CD4-positive, CD25-positive, alpha-beta regulatory T cell (primary cell): ENCODE data around the gene IKBKE. TPM values are rescaled to one million over a fixed set of nuclear protein-coding genes. Genes with fewer than 3 reads are reported as not detected.
A peak's percentile ranks its signal among the peaks of the same experiment; 100 is the strongest.

ENCODE experiments used
- ATAC-seq, 2 donors: fragments of 150-1000 bp; cut with Tn5 transposase; one replicate each; pipeline ENCODE4 v1.10.0; 2021; ENCODE audit warnings: low read depth in 2 of 2, moderate number of reproducible peaks in 2 of 2, moderate library complexity in 1 of 2
- DNase-seq, 3 donors: peaks; one replicate each; pipeline versions ENCODE4 v3.0.0 to v3.0.0-alpha.2; 2012 to 2022; ENCODE audit warnings: mixed read lengths in 1 of 3
- H3K27ac ChIP-seq: one replicate; pipeline ENCODE4 v1.7.0; 2013; ENCODE audit warnings: mild to moderate bottlenecking, low read length; ENCODE audit not compliant: insufficient read depth, poor library complexity, severe bottlenecking
- H3K27me3 ChIP-seq: one replicate; pipeline ENCODE4 v1.7.0; 2013; ENCODE audit warnings: low read length; ENCODE audit not compliant: control insufficient read depth, insufficient read depth
- H3K36me3 ChIP-seq: one replicate; pipeline ENCODE4 v1.7.0; 2013; ENCODE audit warnings: mild to moderate bottlenecking, low read length, moderate library complexity; ENCODE audit not compliant: control insufficient read depth, insufficient read depth
- H3K4me1 ChIP-seq: 2 replicates; pipeline ENCODE4 v1.7.0; 2013; ENCODE audit warnings: mild to moderate bottlenecking, low read length; ENCODE audit not compliant: insufficient read depth, control insufficient read depth, poor library complexity, severe bottlenecking
- H3K4me3 ChIP-seq: one replicate; pipeline ENCODE4 v1.7.0; 2013; ENCODE audit warnings: low read depth, mild to moderate bottlenecking, low read length, moderate library complexity
- H3K9me3 ChIP-seq, 2 experiments: 1 replicate in 1 of 2; 2 replicates in 1 of 2; pipeline ENCODE4 v1.7.0; 2013; ENCODE audit warnings: low read length in 2 of 2, mild to moderate bottlenecking in 1 of 2, moderate library complexity in 1 of 2; ENCODE audit not compliant: control insufficient read depth in 2 of 2
- H3K27ac Mint-ChIP-seq, 3 donors: one replicate each; pipeline ENCODE4 v1.8.0; 2020 to 2022; ENCODE audit warnings: mild to moderate bottlenecking in 3 of 3, mixed read lengths in 3 of 3, moderate library complexity in 2 of 3
- H3K27me3 Mint-ChIP-seq: one replicate; pipeline ENCODE4 v1.8.0; 2022; ENCODE audit warnings: mild to moderate bottlenecking, mixed read lengths
- H3K36me3 Mint-ChIP-seq: one replicate; pipeline ENCODE4 v1.8.0; 2020; ENCODE audit warnings: mixed read lengths
- H3K4me1 Mint-ChIP-seq, 4 donors: one replicate each; pipeline ENCODE4 v1.8.0; 2020 to 2022; ENCODE audit warnings: mixed read lengths in 4 of 4, mild to moderate bottlenecking in 1 of 4
- H3K4me3 Mint-ChIP-seq, 4 donors: one replicate each; pipeline ENCODE4 v1.8.0; 2020 to 2022; ENCODE audit warnings: mild to moderate bottlenecking in 4 of 4, mixed read lengths in 4 of 4, moderate library complexity in 3 of 4
- H3K9me3 Mint-ChIP-seq, 7 donors: one replicate each; pipeline ENCODE4 v1.8.0; 2020 to 2022; ENCODE audit warnings: mixed read lengths in 7 of 7, mild to moderate bottlenecking in 3 of 7, moderate library complexity in 2 of 7
- polyA plus RNA-seq, 4 donors: library from polyadenylated mRNA; unstranded; fragments of 300-500 nt; fragmentation: Illumina TruSeq; gene quantifications; one replicate each; pipeline ENCODE4 v1.2.3, GENCODE V29; 2021
- total RNA-seq: library from RNA; stranded (reverse); gene quantifications from one replicate; pipeline ENCODE4 v1.2.3, GENCODE V29; 2022

Gene IKBKE
- total and polyA plus RNA-seq, 5 donors from 2014 or later = 55.3 to 87.4 (median 78.3) TPM

DNA sequence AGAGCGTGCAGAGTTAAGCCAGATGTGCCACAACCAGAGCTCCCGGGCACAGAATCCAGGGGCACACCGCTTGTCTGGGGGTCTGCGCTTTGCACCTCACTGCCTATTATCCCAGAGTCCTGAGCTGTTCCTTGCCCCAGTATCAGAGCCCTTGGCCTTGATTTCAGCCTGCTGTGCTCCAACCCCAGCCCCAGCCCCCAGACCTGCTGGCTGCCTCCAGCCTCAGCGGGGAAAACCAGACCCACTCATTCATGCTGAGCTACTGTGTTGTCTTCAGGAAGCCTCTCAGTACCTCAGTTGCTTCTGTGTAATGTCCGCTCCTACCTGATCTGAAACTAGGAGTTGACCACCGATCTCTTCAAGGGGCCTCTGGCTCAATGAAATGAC is 1.1 kb downstream of the IKBKE start:
- Histone ChIP-seq H3K4me3 (peak overlapping the region; percentile 86), H3K27ac (peak overlapping the region; percentile 80), H3K36me3 (peaks cover 33% of the 10 kb centered on the region), H3K27me3 (no peaks in the 10 kb centered on the region), H3K4me1 (peaks cover 74% of the 10 kb centered on the region), H3K9me3 (no peaks in the 10 kb centered on the region)
- ATAC-seq (no peak), DNase-seq (no peak)
- Mint-ChIP-seq H3K27ac (peak overlapping the region; percentile 96 to 98 (median 97)), H3K27me3 (no peaks in the 10 kb centered on the region), H3K4me1 (peaks cover 11 to 82% (median 61%) of the 10 kb centered on the region in 4 donors), H3K36me3 (peaks cover 24% of the 10 kb centered on the region), H3K4me3 (peak overlapping the region; percentile 83 to 95 (median 90)), H3K9me3 (no peaks in the 10 kb centered on the region)

DNA sequence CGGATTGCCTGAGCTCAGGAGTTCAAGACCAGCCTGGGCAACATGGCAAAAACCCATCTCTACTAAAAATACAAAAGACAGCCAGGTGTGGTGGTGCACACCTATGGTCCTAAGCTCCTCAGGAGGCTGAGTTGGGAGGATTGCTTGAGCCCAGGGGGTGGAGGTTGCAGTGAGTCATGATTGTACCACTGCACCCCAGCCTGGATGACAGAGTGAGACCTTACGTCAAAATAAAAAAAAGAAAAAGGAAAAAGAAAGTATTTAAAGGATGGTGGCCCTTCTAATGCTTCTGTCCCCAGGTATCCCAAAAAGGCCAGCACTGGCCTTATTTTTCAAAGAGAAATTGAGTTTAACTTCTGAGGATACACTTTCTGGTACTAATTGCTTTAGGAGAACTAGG is 1.7 kb downstream of the IKBKE start:
- peak in 1 of 3 donors; percentile 29 for DNase-seq
- ATAC-seq = no peak
- H3K36me3 Mint-ChIP-seq = peaks cover 28% of the 10 kb centered on the region
- H3K4me1 Mint-ChIP-seq = peaks cover 7 to 80% (median 55%) of the 10 kb centered on the region in 4 donors
- no peaks in the 10 kb centered on the region for H3K27me3 Mint-ChIP-seq
- H3K27ac ChIP-seq = peak overlapping the region; percentile 80
- H3K36me3 ChIP-seq = peaks cover 39% of the 10 kb centered on the region
- H3K9me3 ChIP-seq = no peaks in the 10 kb centered on the region
- H3K4me3 Mint-ChIP-seq = peak overlapping the region; percentile 83 to 95 (median 90)
- H3K4me3 ChIP-seq = peak overlapping the region; percentile 86
- peak overlapping the region; percentile 96 to 98 (median 97) for H3K27ac Mint-ChIP-seq
- H3K4me1 ChIP-seq = peaks cover 68% of the 10 kb centered on the region
- H3K9me3 Mint-ChIP-seq = no peaks in the 10 kb centered on the region
- no peaks in the 10 kb centered on the region for H3K27me3 ChIP-seq

DNA sequence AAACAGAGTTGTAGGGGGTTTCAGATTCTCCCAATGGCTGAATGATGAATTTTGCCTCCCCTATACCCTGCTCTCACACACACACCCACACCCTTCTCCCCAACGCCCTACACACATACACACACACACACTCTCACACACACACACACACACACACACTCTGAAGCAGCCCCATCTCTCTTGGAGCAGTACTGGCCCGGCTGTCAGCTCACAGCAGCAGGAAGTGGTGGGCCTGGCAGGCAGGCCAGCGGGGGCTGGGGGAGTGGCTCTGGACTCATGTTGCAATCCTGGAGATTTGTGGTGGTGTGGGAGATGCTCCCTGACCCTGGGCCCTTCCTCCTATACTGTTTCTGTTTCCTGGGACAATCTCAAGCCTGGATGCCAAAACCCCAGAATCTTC is 2.2 kb downstream of the IKBKE start:
- Histone ChIP-seq H3K36me3 (peaks cover 43% of the 10 kb centered on the region), H3K4me1 (peaks cover 63% of the 10 kb centered on the region), H3K4me3 (peak overlapping the region; percentile 86), H3K27ac (peak overlapping the region; percentile 80), H3K9me3 (no peaks in the 10 kb centered on the region), H3K27me3 (no peaks in the 10 kb centered on the region)
- H3K4me3 Mint-ChIP-seq = peak overlapping the region; percentile 83 to 95 (median 90)
- H3K4me1 Mint-ChIP-seq = peaks cover 4 to 76% (median 51%) of the 10 kb centered on the region in 4 donors
- H3K27me3 Mint-ChIP-seq = no peaks in the 10 kb centered on the region
- H3K27ac Mint-ChIP-seq = peak overlapping the region; percentile 96 to 98 (median 97)
- DNase-seq (peak in 1 of 3 donors; percentile 63), ATAC-seq (no peak)
- H3K9me3 Mint-ChIP-seq = no peaks in the 10 kb centered on the region
- peaks cover 31% of the 10 kb centered on the region for H3K36me3 Mint-ChIP-seq

DNA sequence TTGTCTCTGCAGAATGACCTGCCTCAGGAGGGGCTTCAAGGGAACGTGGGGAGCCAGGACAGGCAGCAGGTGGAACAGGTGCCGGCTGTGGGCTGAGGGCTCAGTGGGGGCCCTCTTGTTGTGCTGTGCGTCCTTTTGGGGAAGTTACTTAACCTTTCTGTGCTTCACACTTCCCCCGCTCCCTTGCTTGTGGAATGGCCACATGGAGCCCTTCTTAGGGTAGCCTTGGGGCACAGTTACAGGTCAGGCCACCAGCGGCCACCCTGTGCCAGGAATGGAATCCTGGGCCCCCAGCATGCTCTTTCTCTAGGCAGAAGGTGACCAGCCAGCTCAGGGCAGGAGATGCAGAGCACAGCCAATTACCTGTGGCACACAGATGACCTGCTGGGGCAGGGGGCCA is 2.6 kb downstream of the IKBKE start:
- H3K36me3 ChIP-seq = peaks cover 48% of the 10 kb centered on the region
- H3K4me1 ChIP-seq = peaks cover 60% of the 10 kb centered on the region
- H3K4me1 Mint-ChIP-seq = peaks cover 4 to 72% (median 47%) of the 10 kb centered on the region in 4 donors
- H3K36me3 Mint-ChIP-seq = peaks cover 32% of the 10 kb centered on the region
- ATAC-seq (no peak), DNase-seq (no peak)
- no peaks in the 10 kb centered on the region for H3K27me3 ChIP-seq
- no peaks in the 10 kb centered on the region for H3K9me3 Mint-ChIP-seq
- no peaks in the 10 kb centered on the region for H3K9me3 ChIP-seq
- H3K4me3 Mint-ChIP-seq = peak overlapping the region; percentile 83 to 95 (median 90)
- H3K27ac Mint-ChIP-seq = peak overlapping the region; percentile 96 to 98 (median 97)
- H3K27me3 Mint-ChIP-seq = no peaks in the 10 kb centered on the region
- peak overlapping the region; percentile 80 for H3K27ac ChIP-seq
- peak overlapping the region; percentile 86 for H3K4me3 ChIP-seq

- H3K36me3 Mint-ChIP-seq = peaks cover 46% of the 10 kb centered on the region
Measured at GRCh38 chr1:206476058-206476457, 5.8 kb downstream of the IKBKE start.

DNA sequence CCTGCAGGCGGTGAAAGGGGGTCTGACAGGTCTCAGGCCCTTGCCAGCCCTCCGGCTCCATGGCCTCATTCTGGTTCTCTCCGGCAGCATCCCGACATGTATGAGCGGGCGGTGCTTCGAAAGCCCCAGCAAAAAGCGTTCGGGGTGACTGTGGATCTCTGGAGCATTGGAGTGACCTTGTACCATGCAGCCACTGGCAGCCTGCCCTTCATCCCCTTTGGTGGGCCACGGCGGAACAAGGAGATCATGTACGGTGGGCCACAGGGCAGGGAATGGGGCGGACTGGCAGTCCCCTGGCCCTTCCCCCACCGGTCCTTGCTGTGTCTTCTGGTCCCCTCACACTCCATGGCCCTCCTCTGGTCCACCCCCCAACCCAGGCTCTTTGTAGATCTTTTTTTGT is 6.3 kb downstream of the IKBKE start:
- DNase-seq = no peak
- ATAC-seq = no peak
- Histone ChIP-seq H3K4me3 (no peak overlapping the region), H3K9me3 (no peaks in the 10 kb centered on the region), H3K27me3 (no peaks in the 10 kb centered on the region), H3K36me3 (peaks cover 80% of the 10 kb centered on the region), H3K4me1 (peaks cover 39% of the 10 kb centered on the region), H3K27ac (no peak overlapping the region)
- H3K4me1 Mint-ChIP-seq = peaks cover 5 to 61% (median 28%) of the 10 kb centered on the region in 4 donors
- H3K27ac Mint-ChIP-seq = no peak overlapping the region
- no peaks in the 10 kb centered on the region for H3K27me3 Mint-ChIP-seq
- peaks cover 46% of the 10 kb centered on the region for H3K36me3 Mint-ChIP-seq
- peak overlapping the region in 1 of 4 donors; percentile 38 for H3K4me3 Mint-ChIP-seq
- no peaks in the 10 kb centered on the region for H3K9me3 Mint-ChIP-seq

More at GRCh38 chr1:206476058-206476457, 5.8 kb downstream of the IKBKE start:
- Mint-ChIP-seq H3K4me3 (no peak overlapping the region), H3K4me1 (peaks cover 5 to 65% (median 29%) of the 10 kb centered on the region in 4 donors), H3K27me3 (no peaks in the 10 kb centered on the region), H3K9me3 (no peaks in the 10 kb centered on the region), H3K27ac (peak overlapping the region in 1 of 3 donors; percentile 66)
- H3K36me3 ChIP-seq = peaks cover 75% of the 10 kb centered on the region
- H3K9me3 ChIP-seq = no peaks in the 10 kb centered on the region
- H3K4me1 ChIP-seq = peaks cover 44% of the 10 kb centered on the region
- no peak for ATAC-seq
- no peak for DNase-seq
- H3K27ac ChIP-seq = no peak overlapping the region
- H3K27me3 ChIP-seq = no peaks in the 10 kb centered on the region
- no peak overlapping the region for H3K4me3 ChIP-seq

DNA sequence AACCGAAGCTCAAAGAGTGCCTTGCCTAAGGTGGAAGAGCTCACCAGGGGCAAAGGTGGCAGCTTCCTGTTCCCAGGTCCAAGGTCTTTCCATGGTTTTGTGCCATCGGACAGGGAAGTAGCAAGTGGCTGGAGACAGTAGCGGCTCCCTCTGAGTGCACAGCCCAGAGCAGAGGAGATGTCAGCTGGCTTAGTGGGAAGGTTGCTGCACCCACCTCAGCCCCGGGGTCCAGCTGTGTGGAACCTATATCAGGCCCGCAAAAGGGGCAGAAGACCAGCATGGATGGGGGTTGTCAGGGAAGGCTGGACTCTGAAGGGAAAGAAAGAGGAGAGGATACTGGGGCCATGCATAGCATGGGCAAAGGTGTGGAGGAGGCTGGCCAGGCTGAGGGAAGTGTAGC is 6.8 kb downstream of the IKBKE start:
- Histone ChIP-seq H3K9me3 (no peaks in the 10 kb centered on the region), H3K27me3 (no peaks in the 10 kb centered on the region), H3K4me3 (no peak overlapping the region), H3K4me1 (peaks cover 34% of the 10 kb centered on the region), H3K36me3 (peaks cover 82% of the 10 kb centered on the region), H3K27ac (no peak overlapping the region)
- H3K4me1 Mint-ChIP-seq = peaks cover 5 to 58% (median 28%) of the 10 kb centered on the region in 4 donors
- H3K4me3 Mint-ChIP-seq = peak overlapping the region in 1 of 4 donors; percentile 38
- H3K9me3 Mint-ChIP-seq = no peaks in the 10 kb centered on the region
- DNase-seq (no peak), ATAC-seq (no peak)
- H3K27me3 Mint-ChIP-seq = no peaks in the 10 kb centered on the region
- peak overlapping the region in 1 of 3 donors; percentile 53 for H3K27ac Mint-ChIP-seq
- H3K36me3 Mint-ChIP-seq = peaks cover 46% of the 10 kb centered on the region
